Astrocyte (in vitro differentiated cells and primary cell): Measurements from ENCODE around the gene TP73.

Source experiments
- EZH2 ChIP-seq: IDR thresholded peaks from 2 replicates; pipeline ENCODE4 v1.6.1; 2012; ENCODE audit warnings: mild to moderate bottlenecking, low read length, inconsistent platforms; ENCODE audit not compliant: insufficient read depth
- TF ChIP-seq, protein P1 (sequence below): IDR thresholded peaks from 2 replicates; pipeline ENCODE4 v1.5.1; 2011; ENCODE audit warnings: low read depth, mild to moderate bottlenecking, inconsistent platforms, low read length, moderate library complexity; ENCODE audit not compliant: insufficient read depth

DNA sequence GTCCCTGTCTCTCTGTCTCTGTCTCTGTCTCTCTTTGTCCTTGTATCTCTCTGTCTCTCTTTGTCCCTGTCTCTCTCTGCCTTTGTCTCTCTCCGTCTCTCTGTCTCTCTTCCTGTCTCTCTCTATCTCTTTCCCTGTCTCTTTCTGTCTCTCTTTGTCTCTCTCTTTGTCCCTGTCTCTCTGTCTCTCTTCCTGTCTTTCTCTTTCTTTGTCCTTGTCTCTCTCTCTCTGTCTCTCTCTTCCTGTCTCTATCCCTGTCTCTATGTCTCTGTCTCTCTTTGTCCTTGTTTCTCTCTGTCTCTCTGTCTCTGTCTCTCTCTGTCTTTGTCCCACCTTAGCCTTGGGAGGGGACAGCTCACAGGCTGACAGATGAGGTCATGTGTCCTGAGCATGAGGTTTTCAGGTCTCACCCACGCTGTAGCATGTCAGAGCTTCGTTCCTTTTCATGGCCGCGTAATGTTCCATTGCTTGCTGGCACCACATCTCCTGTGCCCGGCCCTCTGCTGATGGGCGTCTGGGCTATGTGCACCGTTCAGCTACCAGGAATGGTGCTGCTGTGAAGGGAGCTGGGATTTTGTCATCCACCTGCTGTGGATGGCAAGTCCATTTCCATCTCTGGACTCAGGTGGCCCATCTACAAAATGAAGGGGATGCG, 27.6 kb downstream of the TP73 start:
- TF ChIP-seq, protein P1, sequence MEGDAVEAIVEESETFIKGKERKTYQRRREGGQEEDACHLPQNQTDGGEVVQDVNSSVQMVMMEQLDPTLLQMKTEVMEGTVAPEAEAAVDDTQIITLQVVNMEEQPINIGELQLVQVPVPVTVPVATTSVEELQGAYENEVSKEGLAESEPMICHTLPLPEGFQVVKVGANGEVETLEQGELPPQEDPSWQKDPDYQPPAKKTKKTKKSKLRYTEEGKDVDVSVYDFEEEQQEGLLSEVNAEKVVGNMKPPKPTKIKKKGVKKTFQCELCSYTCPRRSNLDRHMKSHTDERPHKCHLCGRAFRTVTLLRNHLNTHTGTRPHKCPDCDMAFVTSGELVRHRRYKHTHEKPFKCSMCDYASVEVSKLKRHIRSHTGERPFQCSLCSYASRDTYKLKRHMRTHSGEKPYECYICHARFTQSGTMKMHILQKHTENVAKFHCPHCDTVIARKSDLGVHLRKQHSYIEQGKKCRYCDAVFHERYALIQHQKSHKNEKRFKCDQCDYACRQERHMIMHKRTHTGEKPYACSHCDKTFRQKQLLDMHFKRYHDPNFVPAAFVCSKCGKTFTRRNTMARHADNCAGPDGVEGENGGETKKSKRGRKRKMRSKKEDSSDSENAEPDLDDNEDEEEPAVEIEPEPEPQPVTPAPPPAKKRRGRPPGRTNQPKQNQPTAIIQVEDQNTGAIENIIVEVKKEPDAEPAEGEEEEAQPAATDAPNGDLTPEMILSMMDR, result no peak
- TF ChIP-seq EZH2, result no peak
